Measurements from ENCODE around the gene CDH18.

CDH18 gene

GRCh38 chr5:19891658-19892057, 96.3 kb downstream of the CDH18 start:
- H3K4me3 ChIP-seq (ENCODE audit: low read depth, low read length) = no peak overlapping the region
- no peak for TF ChIP-seq CTCF (IDR thresholded peaks at IDR 0.05; ENCODE audit: low read depth, low read length)

- no peak for TF ChIP-seq CTCF (IDR thresholded peaks at IDR 0.05; ENCODE audit: low read depth, low read length)
These were observed 101.7 kb downstream of the CDH18 start for GRCh38 chr5:19886123-19886917.

GRCh38 chr5:19885040-19885824, 102.8 kb downstream of the CDH18 start:
- no peak overlapping the region for H3K4me3 ChIP-seq (ENCODE audit: low read depth, low read length)
- TF ChIP-seq CTCF (IDR thresholded peaks at IDR 0.05; ENCODE audit: low read depth, low read length) = no peak

More at GRCh38 chr5:19886123-19886917, 101.7 kb downstream of the CDH18 start:
- no peak overlapping the region for H3K4me3 ChIP-seq (ENCODE audit: low read depth, low read length)

- TF ChIP-seq CTCF (IDR thresholded peaks at IDR 0.05; ENCODE audit: low read depth, low read length) = no peak
- no peak overlapping the region for H3K4me3 ChIP-seq (ENCODE audit: low read depth, low read length)
These were observed 107.1 kb downstream of the CDH18 start for GRCh38 chr5:19880859-19881436.

- no peak overlapping the region for H3K4me3 ChIP-seq (ENCODE audit: low read depth, low read length)
- TF ChIP-seq CTCF (IDR thresholded peaks at IDR 0.05; ENCODE audit: low read depth, low read length) = no peak
These were observed 107.5 kb downstream of the CDH18 start for GRCh38 chr5:19880458-19880857.

- no peak overlapping the region for H3K4me3 ChIP-seq (ENCODE audit: low read depth, low read length)
- TF ChIP-seq CTCF (IDR thresholded peaks at IDR 0.05; ENCODE audit: low read depth, low read length) = no peak
These were observed 113.2 kb downstream of the CDH18 start for GRCh38 chr5:19874811-19875210.

- TF ChIP-seq CTCF (IDR thresholded peaks at IDR 0.05; ENCODE audit: low read depth, low read length) = no peak
- no peak overlapping the region for H3K4me3 ChIP-seq (ENCODE audit: low read depth, low read length)
These were observed 121.9 kb downstream of the CDH18 start for GRCh38 chr5:19866090-19866450.
